ENCODE measurements around the gene LITAFD. TPM values are rescaled to one million over a fixed set of nuclear protein-coding genes. Genes with fewer than 3 reads are reported as not detected.

Gene LITAFD
- not detected in 2 replicates for total RNA-seq

DNA sequence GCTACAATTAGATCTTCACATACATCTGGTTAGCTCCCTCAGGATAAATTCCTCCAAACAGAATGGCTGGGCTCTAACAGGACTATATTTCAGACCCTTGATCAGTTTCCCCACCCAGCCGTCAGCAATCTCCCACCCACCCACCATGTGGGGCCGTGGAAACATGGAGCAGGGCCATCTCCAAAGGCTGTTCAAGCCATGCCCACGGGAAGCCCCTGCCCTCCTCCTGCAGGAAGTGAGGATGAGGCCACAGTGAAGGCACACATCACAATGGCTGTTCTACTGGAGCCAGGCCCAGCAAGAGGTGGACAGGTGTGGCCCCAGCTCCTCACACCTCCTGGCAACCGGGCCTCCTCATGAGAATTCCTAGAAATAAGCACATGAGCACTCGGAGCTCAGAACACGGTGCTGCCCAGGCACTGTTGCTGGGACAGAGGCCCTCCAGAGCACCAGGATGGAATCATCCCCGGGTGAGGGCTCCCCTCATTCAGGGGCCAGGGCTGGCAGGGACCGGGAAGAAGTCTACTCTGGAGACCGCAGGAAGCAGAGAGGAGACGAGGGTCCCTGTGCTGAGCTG is at the start of gene LITAFD:
Gene LITAFD (plus strand): TSS at position 311 of the 577 bp plus-strand sequence. CDS start 2,005 bp downstream, outside the sequence.

DNA sequence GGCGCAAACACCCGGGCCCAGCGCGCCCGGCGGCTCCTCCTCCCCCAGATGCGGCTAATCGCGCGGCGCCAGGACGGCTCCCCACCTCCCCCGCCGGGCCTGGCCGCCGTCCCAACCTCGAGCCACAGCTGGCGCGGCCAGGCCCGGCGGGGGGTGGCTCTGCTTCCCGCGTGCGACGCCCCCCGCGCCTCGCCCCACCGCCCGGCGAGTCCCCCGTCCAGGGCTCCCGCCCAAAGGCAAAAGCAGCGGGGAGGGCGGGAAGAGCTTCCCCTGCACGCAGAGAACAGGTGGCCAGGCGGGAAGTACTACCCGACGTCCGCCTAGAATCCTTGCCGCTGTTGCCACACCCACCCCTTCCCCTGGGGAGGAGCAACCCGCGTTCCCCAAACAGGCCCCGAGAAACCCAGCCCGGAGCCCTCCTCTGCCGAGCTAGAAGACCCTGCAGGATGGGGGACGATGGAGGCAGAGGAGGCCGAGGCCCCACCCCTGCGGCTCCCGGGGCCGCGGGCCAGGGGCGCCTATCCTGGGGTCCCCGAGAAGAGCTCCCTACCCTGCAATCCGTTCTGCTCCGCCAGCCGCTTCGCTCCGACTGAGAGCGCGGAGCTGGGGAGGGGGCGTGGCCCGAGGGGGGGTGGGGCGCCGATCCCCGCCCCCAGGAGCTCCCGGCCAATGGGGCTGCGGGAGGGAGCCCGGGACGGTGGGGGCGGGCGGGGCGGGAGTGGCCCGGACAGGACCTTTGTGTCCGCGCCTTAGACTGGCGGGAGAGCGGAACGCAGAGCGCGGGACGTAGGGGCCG is 13.5 kb upstream of the LITAFD start, which contains the start of gene CARHSP1:
Gene CARHSP1 (minus strand): TSS at position 591 of the 796 bp plus-strand sequence. CDS start 9,678 bp downstream, outside the sequence.

Other genes starting within 250 kb of the LITAFD start
- 2.6 and 2.7 TPM in 2 replicates for gene ABAT, start 207.7 kb upstream of the LITAFD start, total RNA-seq
- gene TMEM186, start 84.7 kb upstream of the LITAFD start, total RNA-seq: 4.6 and 5.8 TPM in 2 replicates
- 17.3 and 18.5 TPM in 2 replicates for gene PMM2, start 84.5 kb upstream of the LITAFD start, total RNA-seq
- 122 and 225 TPM in 2 replicates for gene CARHSP1, start 13.3 kb upstream of the LITAFD start, total RNA-seq
- gene USP7, start 81.6 kb downstream of the LITAFD start, total RNA-seq: 31.4 and 33.7 TPM in 2 replicates
- 45.7 and 47.1 TPM in 2 replicates for gene HAPSTR1, start 209.3 kb downstream of the LITAFD start, total RNA-seq